HG02623 (cell line): ENCODE measurements around the gene CDK3.
"Not testable (repeated sequence)": the region's sequence is repeated elsewhere in the genome, so short reads cannot be mapped to it uniquely, and the experiment has no call there.

Source experiments
- ATAC-seq: cut with Tn5 transposase; IDR thresholded peaks from one replicate; pipeline ENCODE4 v1.9.1; 2021; ENCODE audit warnings: moderate library complexity; ENCODE audit not compliant: unreplicated experiment

The CDK3 gene

DNA sequence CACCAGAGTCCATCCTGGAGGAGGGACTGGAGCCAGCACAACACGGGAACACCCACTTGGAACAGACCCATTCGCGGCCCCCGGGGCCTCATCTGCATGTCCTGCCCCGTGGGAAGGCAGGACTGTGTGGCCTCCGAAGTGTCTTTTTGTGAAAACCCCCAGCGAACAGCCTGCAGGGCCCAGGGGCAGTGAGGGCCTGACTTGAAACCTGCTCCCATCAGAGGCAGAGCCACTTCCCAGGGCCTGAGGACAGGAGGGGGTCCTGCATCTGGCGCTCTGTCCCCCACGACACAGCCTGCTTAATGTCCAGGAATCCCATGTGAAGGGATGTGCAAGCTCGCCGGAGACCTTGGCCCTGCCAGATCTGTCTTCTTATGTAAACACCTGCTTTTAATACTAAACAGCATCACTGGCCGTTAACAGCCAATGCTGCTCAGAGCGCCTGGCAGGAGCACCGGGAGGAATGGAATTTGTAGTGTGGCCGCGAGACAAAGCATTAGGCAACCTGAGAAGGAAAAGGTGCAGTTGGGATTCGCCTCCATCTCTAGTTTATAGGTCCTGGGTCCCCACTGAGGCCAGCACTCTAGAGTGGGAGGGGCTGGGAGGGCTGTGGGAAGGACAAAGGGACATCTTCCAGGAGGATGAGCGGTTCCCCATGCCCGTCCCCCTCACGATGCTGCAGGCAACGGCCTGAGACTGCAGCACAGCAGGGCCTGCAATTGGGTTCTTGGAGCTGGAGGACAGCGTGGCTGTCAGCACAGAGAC is 36.0 kb downstream of the CDK3 start:
- ATAC-seq: no peak

DNA sequence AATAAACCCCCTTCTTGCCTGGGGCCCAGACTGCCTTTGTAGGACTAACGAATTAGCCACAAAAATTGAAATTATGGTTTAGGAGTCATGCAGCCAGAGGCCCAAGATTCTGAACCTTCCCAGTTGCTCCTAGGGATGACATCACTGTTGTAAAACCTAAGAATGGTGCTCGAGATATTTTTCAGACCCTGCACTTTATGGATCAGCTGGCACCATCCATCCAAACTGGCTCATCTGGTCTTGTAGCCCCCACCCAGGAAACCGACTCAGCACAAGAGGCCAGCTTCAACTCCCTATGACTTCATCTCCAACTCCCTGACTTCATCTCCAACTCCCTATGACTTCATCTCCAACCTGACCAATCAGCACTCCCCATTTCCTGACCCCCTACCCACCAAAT is 37.4 kb downstream of the CDK3 start:
- ATAC-seq: no peak

DNA sequence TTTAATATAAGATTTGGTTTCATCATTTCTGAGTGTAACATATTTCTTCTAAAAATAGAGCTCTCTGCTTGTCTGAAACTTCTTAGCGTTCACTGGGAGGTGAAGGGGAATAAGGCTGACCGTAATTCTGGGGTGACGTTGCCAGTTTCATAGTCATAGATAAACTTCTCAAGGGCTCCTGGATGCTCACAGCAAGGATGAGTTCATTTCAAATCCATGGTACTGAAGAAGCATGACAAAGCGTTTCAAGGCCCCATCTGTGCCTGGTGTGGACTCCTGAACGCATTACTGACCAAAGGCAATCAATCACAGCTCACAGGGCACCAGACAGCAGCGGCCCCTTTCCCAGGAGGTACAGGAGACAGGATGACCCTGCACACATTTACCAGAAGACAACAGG is 38.5 kb downstream of the CDK3 start:
- ATAC-seq: no peak

DNA sequence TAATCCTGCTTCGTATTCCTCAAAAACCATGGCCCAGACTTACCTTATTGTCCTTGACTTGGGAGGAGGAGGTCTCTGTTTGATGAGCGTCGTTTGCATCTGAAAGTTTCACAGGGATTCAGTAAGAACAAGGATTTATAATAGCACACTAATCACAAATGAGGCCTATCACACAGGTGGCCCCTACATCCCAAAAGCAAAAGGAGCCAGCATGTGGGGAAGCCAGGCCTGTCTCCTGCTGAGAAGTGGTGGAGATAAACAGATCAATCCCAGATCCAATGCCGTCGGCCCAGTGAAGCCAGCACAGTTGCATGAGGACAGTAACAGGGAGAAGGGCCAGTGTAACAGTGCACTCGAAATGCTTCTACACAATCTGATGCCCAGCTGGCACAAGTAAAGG is 39.7 kb downstream of the CDK3 start:
- no peak for ATAC-seq

DNA sequence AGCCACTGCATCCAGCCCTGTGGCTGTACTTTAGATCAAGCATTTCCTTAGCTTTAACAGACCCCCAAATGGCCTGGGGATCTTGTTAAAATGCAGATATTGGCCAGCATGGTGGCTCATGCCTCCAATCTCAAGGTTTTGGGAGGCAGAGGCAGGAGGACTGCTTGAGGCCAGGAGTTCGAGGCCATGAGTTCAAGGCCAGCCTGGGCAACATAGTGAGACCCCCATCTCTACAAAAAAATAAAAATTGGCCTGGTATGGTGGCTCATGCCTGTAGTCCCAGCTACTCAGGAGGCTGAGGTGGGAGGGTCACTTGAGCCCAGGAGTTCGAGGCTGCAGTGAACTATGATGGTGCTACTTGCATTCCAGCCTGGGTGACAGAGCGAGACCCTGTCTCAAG is 42.2 kb downstream of the CDK3 start:
- ATAC-seq: not testable (repeated sequence)

DNA sequence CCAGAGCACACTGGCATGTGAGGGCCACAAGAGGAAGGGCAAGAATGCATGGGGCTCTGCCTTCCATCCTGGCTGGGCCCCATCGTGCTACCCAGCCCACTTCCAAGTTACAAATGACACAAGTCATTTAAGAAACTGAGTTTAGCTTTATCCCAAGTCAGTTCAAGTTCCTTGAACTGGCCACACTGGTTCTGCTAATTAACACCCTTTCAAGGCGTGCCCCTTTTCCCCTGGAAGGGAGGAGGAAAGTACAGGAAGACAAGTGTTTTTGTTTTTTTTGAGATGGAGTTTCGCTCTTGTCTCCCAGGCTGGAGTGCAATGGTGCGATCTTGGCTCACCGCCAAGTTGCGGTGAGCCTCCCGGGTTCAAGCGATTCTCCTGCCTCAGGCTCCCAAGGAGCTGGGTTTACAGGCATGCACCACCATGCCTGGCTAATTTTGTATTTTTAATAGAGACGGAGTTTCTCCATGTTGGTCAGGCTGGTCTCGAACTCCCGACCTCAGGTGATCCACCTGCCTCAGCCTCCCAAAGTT is 43.9 kb downstream of the CDK3 start:
- not testable (repeated sequence) for ATAC-seq

DNA sequence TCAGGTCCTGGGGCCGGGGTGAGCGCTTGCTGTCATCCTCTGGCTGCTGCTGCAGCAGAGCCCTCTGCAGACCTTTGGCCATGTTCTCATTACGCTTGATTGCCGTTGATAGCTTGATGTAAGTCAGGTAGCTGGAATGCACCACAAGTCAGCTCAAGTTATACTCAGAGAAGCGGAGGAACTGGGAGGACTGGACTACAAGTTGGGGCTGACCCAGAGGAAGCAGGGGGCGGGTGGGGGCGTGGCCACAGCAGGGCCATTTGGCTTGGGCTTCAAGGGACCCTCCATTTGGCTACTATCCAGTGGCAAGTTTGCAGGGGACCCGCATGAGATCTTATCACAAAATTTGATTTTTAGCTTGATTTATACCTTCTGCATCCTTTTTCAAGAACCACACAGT is 45.4 kb downstream of the CDK3 start:
- ATAC-seq: no peak

DNA sequence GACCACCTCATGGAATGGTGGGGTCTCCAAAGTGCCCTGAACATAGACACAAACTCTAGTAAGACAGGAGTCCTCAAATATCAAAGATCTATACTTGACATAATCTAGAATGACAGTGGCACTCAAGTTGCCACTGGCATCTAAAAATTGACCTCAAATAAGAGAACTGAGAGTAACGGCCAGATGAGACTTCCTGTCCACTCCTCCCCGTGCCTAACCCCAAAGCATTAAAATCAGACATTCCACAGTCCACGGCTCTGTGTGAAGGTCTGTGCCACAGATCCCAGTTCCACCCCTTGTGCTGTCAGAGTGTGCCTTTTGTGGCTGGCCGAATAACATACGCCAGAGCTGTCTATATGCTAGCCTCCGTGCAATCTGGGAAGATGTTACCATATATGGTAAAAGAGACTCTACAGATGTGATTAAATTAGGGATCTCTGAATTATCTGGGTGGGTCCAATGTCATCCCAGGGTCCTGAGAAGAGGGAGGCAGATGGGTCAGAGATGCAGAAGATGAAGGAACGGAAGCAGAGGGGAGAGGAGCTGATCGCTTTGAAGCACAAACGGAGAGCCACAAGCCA is 47.5 kb downstream of the CDK3 start:
- ATAC-seq: no peak

DNA sequence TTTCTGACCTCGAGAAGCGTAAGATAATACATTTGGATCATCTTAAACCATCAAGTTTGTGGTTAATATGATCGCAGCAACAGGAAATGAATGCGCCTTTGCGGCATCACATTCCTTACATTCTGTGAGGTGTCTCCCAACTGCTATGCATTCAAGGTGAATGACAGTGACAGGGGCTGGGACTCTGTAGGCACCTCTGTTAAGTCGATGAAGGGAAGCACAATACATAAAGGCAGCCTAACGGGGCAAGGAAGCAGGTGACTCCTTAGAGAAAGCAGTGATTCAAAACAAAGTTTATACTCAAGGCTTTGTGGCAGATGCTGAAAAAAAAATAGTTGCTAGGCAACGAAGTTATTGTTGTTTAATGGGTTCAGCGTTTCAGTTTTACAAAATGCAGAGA is 48.1 kb downstream of the CDK3 start:
- ATAC-seq: no peak

DNA sequence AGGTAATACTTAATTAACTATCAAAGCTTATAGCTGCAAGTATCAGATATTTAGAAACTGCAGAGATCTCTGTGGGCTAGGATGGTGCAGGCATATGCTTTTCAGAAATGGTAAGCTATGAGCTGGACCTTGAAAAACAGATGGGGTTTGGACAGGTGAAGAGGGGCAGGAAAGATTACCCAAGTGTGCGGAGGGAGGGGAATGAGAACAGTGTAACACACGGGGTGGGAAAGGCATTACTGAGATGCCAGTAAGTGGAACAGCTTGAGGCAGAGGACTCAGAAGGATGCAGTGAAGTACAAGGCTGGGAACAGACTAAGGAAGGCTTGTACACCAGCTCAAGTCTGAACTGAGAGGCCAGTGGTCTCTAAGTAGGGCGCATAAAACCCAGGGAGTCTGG is 48.6 kb downstream of the CDK3 start:
- ATAC-seq: no peak

DNA sequence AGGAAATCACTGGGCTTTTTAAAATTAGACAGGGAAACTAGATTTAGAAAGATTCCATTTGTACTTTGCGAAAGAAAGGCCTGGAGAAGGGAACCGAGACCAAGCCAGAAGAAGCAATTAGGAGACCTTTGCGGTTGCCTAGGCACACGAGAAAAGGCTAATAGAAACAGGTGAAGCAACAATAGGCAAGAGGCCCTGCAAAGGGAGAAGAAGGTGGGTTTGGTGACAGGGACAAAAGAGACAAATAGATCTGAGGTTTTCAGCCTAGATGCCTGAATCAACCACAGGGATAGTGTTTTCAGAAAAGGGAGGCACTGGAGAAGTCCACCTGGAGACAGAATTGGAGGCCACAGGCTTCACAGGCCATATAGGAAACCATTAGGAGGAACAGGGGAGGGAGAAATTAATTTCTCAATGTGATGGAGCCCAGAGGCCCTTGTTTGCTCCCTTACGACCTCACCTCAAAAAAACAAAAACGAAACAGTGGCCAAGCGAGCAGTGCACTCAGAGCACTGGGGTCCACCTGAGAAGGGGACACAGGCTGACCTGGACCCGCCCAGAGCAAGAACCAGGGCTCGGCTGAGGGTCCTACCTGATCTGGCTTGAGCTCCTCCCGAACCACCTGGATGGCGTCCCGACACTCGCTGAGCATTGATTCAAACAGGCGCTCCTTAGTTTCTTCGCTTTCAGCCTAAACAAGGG is 49.3 kb downstream of the CDK3 start:
- ATAC-seq: no peak

DNA sequence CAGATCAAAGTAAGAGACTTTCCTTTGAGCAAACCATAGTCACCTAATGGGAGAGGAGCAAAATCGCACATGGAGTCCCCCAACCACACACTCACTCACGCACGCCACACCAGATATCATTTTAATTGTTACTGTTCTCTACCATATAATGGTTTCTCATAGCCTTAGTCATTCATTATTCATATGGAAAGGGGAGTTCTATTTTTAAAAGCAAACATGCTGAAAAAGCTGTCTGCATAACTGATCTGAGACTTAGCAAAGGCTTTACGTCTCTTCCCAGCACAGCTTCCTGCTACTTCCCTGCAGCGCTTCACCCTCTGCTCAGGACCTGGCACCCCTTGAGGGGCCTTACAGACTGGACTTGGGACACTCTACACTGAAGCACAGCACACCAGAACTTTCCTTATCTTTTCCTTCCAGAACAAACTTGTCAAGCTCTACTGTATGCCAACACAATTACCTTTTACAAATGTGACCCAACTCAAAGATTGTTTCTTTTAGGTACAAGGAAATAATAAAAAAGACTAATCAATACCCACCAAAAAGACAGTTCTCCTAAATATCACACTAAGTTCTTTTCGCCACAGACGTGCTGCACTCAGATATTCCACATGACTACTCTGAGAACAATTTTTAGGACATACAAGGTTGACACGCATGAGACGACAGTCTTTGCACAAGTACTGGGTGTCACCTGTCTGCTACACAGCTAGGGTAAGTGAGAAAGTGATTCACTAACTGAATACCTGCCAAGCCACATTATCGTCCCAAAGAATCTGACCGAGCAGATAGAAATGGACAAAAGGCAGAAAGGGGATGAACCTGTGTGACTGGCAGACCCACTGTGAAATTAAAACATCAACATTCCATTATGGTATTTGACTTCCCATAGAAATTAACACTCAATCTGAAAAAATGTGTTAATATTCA is 50.1 kb downstream of the CDK3 start:
- ATAC-seq: no peak

DNA sequence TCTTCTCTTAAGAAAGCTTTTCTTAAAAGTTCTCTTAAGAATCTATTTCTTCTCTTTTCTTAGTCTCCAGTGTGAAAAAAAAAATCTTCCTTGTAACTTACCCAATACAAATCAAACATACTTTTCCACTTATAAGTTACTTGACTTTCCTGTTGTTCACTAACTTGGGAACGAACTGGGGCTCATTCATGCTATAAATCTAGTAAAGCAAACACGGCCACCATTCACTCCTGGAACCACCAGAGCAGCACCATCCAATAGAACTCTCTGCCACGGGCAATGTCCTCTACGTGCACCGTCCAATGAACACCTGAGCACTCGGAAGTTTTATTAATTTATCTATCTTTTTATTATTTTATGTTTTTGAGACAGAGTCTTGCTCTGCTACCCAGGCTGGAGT is 50.9 kb downstream of the CDK3 start:
- ATAC-seq: no peak

DNA sequence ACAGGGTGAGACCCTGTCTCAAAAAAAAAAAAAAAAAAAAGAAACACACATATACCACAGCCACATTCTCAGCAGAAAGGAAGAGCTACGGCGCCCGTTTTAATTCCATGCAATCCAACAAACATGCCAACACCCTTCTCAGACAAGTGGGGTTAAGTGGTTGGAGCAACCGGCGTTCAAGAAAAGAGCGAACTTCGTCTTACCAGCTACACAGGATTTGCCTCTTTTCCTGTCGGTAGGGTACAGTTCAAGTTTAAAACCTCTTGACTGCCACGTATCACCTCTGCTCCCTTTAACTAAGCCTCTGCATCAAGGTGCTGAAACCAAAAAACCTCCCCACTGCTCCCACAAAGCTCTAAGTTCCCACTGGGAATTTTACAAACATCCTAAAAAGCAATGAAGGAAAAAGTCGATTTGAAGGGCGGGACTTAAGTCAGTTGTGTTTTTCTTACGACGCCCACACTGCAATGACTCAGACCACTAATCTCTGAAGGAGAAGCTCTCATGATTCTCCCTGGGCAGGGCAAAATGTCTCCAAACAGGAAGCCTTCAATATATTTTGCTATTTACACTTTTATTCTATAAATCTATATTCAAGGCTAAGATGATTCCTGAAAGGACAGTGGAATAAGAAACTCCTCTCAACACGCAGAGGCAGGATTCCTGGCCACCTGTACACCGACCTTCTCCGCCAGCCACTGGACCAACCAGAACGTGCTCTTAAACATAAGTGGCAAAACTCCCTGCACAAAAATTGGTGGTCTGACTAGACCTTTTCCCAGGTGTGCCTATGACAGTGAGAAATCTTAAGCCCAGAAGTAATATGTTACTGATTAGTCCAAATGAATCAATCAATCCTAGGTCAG is 52.8 kb downstream of the CDK3 start:
- no peak for ATAC-seq

DNA sequence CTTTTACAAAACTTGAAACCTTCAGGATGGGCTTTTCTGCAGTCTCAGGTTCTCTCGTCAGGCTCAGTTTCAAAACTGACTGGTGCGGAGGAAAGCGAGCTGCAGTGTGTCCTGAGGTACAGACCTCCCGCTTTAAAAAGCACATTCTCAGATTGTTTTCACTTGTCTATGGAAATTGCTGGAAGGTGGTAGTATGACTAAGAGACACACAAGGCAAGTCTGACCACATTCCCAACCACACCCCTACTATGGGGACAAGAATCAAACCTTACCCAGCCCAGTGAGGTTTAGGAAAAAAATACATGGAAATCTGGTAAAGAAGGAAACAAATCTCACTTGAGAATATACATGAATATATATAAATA is 53.4 kb downstream of the CDK3 start:
- no peak for ATAC-seq
